HG03439 (cell line): ENCODE results near the gene RNGTT.
A peak's percentile ranks its signal among the peaks of the same experiment; 100 is the strongest.

Experiments
- ATAC-seq: cut with Tn5 transposase; IDR thresholded peaks from one replicate; pipeline ENCODE4 v1.9.1; 2021; ENCODE audit warnings: mild to moderate bottlenecking, moderate library complexity; ENCODE audit not compliant: unreplicated experiment

The RNGTT gene

GRCh38 chr6:88669475-88669874, 293.9 kb downstream of the RNGTT start:
- ATAC-seq: no peak

- ATAC-seq: no peak
These were observed 296.5 kb downstream of the RNGTT start for GRCh38 chr6:88666901-88667300.

- no peak for ATAC-seq
These were observed 298.3 kb downstream of the RNGTT start for GRCh38 chr6:88665131-88665530.

- ATAC-seq: no peak
These were observed 299.6 kb downstream of the RNGTT start for GRCh38 chr6:88663801-88664200.

GRCh38 chr6:88662653-88663174, 300.7 kb downstream of the RNGTT start:
- no peak for ATAC-seq

- no peak for ATAC-seq
These were observed 301.2 kb downstream of the RNGTT start for GRCh38 chr6:88662163-88662580.

- no peak for ATAC-seq
These were observed 302.3 kb downstream of the RNGTT start for GRCh38 chr6:88661136-88661535.

GRCh38 chr6:88655586-88655985, 307.8 kb downstream of the RNGTT start:
- no peak for ATAC-seq

GRCh38 chr6:88653936-88654335, 309.5 kb downstream of the RNGTT start:
- no peak for ATAC-seq

- ATAC-seq: no peak
These were observed 312.0 kb downstream of the RNGTT start for GRCh38 chr6:88651400-88651799.

- no peak for ATAC-seq
These were observed 312.4 kb downstream of the RNGTT start for GRCh38 chr6:88650979-88651378.

- ATAC-seq: peak; percentile 95
These were observed 313.3 kb downstream of the RNGTT start for GRCh38 chr6:88650029-88650619.

- peak; percentile 92 for ATAC-seq
These were observed 322.1 kb downstream of the RNGTT start for GRCh38 chr6:88641178-88641903.

GRCh38 chr6:88637761-88638545, 325.5 kb downstream of the RNGTT start:
- ATAC-seq: no peak

- no peak for ATAC-seq
These were observed 326.5 kb downstream of the RNGTT start for GRCh38 chr6:88636871-88637270.

- no peak for ATAC-seq
These were observed 329.6 kb downstream of the RNGTT start for GRCh38 chr6:88633782-88634181.

GRCh38 chr6:88631830-88632229, 331.6 kb downstream of the RNGTT start:
- no peak for ATAC-seq

- no peak for ATAC-seq
These were observed 333.5 kb downstream of the RNGTT start for GRCh38 chr6:88629838-88630494.

- no peak for ATAC-seq
These were observed 337.0 kb downstream of the RNGTT start for GRCh38 chr6:88626460-88626859.

GRCh38 chr6:88623531-88623930, 339.9 kb downstream of the RNGTT start:
- ATAC-seq: no peak

GRCh38 chr6:88619951-88620350, 343.5 kb downstream of the RNGTT start:
- ATAC-seq: no peak
